Activated naive CD4-positive, alpha-beta T cell treated with anti-CD3 and anti-CD28 coated beads, Interleukin-2, amount 50 U/mL, for 24 hours (primary cell): ENCODE data around the gene ZC3H18.

Experiments
- H3K27ac Mint-ChIP-seq: one replicate; pipeline ENCODE4 v1.8.0; 2021; ENCODE audit warnings: mild to moderate bottlenecking, mixed read lengths
- H3K27me3 Mint-ChIP-seq: one replicate; pipeline ENCODE4 v1.8.0; 2021; ENCODE audit warnings: mixed read lengths
- H3K36me3 Mint-ChIP-seq: one replicate; pipeline ENCODE4 v1.8.0; 2021; ENCODE audit warnings: mixed read lengths
- H3K4me1 Mint-ChIP-seq: one replicate; pipeline ENCODE4 v1.8.0; 2021; ENCODE audit warnings: mixed read lengths
- H3K4me3 Mint-ChIP-seq: one replicate; pipeline ENCODE4 v1.8.0; 2021; ENCODE audit warnings: mild to moderate bottlenecking, mixed read lengths
- H3K9me3 Mint-ChIP-seq: one replicate; pipeline ENCODE4 v1.8.0; 2021; ENCODE audit warnings: mixed read lengths

ZC3H18 gene

DNA sequence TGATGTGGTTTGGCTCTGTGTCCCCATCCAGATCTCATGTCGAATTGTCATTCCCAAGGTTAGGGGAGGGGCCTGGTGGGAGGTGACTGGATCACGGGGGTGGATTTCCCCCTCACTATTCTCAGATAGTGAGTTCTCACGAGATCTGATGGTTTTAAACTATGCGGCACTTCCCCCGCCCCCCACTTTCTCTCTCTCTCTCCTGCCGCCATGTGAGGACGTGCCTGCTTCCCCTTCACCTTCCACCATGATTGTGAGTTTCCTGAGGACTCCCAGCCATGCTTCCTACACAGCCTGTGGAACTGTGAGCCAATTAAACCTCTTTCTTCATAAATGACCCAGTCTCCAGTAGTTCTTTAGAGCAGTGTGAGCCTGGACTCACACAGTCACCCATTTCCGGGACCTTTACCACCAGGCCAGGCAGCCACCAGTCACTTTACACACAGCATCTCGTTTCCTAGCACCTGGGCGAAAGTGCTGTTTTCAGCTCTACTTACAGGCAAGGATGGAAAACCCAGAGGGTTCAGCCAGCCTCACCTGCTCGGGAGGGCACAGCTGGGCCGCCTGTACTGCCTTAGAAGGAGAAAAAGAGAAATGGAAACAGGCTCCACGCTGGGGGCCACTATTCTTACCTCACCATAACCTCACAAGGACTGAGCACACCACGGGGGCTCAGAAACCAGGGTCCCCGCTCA is 13.8 kb upstream of the ZC3H18 start:
- peaks cover 4% of the 10 kb centered on the region for H3K4me1 Mint-ChIP-seq
- no peaks in the 10 kb centered on the region for H3K36me3 Mint-ChIP-seq
- H3K9me3 Mint-ChIP-seq, result no peaks in the 10 kb centered on the region
- peaks cover 2% of the 10 kb centered on the region for H3K27me3 Mint-ChIP-seq
- H3K4me3 Mint-ChIP-seq, result no peak overlapping the region
- no peak overlapping the region for H3K27ac Mint-ChIP-seq

DNA sequence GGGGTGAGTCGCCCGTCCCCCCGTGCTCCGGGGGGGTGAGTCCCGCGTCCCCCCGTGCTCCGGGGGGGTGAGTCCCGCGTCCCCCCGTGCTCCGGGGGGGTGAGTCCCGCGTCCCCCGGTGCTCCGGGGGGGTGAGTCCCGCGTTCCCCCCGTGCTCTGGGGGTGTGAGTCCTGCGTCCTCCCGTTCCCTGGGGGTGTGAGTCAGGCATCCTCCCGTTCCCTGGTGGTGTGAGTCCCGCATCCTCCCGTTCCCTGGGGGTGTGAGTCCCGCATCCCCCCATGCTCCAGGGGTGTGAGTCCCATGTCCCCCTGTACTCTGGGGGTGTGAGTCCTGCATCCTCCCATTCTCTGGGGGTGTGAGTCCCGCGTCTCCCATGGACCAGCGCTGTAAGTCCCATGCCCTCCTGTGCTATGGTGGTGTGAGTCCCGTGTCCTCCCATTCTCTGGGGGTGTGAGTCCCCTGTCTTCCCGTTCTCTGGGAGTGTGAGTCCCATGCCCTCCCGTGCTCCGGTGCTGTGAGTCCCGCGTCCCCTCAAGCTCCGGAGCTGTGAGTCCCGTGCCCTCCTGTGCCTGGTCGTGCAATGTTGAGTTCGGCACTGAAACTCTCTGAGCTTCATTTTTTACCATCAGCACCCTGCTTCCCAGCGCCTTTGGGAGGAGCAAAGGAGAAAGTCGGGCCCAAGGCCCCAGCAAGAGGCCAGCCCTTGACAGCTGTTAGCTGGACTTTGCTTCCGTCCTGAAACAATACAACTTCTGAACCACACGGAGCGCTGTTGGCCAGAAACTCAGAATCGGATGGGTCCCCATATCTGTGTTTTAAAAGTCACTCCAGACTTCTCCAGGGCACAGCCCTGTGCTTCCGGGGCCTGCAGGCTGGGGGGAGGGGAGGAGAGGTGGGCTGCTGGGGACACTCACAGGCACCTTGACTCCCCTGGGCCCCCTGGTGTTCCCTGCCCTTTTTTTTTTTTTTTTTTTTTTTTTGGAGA is 11.5 kb upstream of the ZC3H18 start:
- peaks cover 4% of the 10 kb centered on the region for H3K4me1 Mint-ChIP-seq
- H3K4me3 Mint-ChIP-seq, result no peak overlapping the region
- H3K9me3 Mint-ChIP-seq, result no peaks in the 10 kb centered on the region
- no peak overlapping the region for H3K27ac Mint-ChIP-seq
- H3K36me3 Mint-ChIP-seq, result no peaks in the 10 kb centered on the region
- H3K27me3 Mint-ChIP-seq, result peaks cover 2% of the 10 kb centered on the region

DNA sequence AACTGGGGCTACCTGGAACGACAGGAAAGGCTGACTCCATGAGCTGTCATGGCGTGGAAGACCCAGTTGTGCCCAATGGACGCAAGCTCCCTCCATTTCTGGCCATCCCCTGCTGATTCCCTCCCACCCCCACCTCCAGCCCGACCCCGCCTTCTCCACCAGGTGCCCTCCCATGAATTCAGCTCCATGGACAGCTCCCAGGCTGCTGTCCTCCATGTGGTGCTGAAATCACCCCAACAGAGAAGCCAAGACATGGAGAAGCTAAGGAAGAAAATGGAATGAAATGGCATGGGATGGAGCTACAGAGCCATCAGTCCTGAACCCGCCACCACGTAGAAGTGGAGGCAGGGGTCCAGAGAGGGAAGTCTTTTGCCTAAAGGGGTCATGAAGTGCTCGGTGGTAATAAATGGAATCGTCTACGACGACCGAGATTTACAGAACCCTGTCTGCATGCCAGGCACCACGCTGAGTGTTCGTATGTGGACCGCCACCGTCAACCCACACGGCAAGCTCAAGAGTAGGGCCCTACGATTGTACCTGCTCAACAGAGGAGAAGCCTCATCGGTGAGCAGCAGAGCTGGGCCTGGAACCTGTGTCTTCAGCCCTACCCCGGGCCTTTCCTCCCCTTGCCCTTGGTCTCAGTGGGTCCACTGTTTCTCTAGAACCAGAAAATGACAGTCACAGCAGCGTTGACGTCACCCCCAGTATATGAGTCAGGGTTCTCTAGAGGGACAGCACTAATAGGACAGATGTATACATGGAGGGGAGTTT is 9.3 kb upstream of the ZC3H18 start:
- peaks cover 2% of the 10 kb centered on the region for H3K27me3 Mint-ChIP-seq
- H3K4me3 Mint-ChIP-seq, result no peak overlapping the region
- no peaks in the 10 kb centered on the region for H3K9me3 Mint-ChIP-seq
- no peak overlapping the region for H3K27ac Mint-ChIP-seq
- H3K4me1 Mint-ChIP-seq, result peaks cover 4% of the 10 kb centered on the region
- no peaks in the 10 kb centered on the region for H3K36me3 Mint-ChIP-seq

DNA sequence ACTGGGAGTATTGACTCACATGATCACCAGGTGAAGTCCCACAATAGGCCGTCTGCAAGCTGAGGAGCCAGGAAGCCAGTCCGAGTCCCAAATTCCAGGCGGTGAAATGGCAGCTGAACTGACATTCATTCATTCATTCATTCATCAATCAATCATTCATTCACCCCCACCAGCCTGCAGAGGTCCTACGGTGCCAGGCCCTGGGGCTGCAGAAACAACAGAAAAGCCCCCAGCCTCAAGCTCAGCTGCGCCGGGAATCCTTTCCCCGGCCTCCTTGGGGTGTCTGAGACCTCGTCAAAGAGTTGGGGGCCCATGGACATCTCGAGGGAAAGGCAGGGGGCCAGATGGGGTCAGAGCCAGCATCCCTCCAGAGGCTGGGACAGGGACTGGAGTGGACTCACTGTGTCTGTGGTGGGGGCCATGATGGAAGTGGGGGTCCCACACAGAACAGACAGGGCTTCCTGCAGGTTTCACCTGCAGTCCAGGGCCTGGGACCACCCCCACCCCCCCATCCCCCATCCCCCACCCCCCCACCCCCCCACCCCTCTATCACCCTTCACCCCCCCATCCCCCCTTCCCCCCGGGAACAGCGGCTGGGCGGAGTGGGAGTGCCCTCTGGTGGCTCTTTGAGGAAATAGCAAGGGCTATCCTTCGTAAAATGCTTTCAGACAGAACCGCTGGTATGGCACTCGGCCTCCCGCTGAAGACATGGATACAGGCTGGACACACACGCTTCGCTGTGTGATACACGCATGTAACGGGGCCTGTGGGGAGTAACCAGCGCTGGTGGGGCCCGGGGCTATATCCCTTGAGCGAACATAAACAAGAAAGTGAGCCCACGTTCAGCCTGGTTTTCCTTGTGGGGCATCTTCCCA is 8.5 kb upstream of the ZC3H18 start:
- Mint-ChIP-seq H3K36me3 (no peaks in the 10 kb centered on the region), H3K4me3 (no peak overlapping the region), H3K27me3 (peaks cover 2% of the 10 kb centered on the region), H3K9me3 (no peaks in the 10 kb centered on the region), H3K27ac (no peak overlapping the region), H3K4me1 (peaks cover 8% of the 10 kb centered on the region)

DNA sequence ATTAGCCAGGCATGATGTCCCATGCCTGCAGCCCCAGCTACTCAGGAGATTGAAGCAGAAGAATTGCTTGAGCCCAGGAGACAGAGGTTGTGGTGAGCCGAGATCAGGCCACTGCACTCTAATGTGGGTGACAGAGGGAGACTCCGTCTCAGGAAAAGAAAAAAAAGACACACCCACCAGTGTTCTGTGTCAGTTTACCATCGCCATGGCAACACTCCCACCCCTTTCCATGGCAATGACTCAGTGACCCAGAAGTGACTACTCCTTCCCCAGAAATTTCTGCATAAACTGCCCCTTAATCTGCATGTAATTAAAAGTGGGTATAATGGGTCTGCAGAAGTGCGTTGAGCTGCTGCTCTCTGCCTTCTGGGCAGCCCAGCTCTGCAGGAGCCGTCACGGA is 4.0 kb upstream of the ZC3H18 start:
- Mint-ChIP-seq H3K27ac (no peak overlapping the region), H3K9me3 (no peaks in the 10 kb centered on the region), H3K4me1 (peaks cover 19% of the 10 kb centered on the region), H3K4me3 (no peak overlapping the region), H3K27me3 (no peaks in the 10 kb centered on the region), H3K36me3 (no peaks in the 10 kb centered on the region)

DNA sequence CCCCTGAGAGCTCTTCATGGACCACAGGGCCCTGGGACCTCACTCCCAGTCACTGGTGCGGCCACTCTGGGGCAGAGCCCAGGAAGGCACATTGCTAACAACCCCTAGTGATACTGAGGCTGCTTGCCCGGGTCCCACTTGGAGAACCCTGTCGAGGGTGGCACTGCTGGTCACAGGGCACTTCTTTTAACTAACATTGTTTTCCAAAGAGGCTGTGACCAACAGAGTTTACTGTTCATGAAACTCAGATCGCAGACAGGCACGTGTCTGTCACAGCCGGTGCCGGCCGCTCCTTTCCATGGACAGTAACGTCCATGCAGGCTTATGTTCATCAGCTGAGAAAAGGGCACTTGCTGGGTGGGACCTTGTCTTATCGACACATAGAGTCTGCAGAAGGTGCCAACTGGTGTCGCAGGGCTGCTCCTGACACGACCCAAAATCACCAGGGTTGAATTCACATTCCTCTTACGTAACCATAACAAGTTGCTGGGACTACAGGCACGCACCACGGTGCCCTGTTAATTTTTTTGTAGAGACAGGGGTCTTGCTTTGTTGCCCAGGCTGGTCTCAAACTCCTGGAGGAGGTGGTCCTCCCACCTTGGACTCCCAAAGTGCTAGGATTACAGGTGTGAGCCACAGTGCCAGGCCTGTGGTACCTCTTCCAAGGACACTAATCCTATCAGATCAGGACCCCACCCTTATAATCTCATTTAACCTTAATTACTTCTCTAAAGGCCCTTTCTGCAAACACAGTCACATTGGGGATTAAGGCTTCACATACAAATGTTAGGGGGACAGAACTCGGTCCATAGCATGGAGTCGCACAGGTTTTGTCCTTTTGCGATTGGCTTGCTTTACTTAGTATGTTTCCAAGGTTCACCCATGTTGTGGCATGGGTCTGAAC is 1.2 kb upstream of the ZC3H18 start:
- Mint-ChIP-seq H3K9me3 (no peaks in the 10 kb centered on the region), H3K4me3 (peak overlapping the region; percentile 88), H3K36me3 (no peaks in the 10 kb centered on the region), H3K27me3 (no peaks in the 10 kb centered on the region), H3K4me1 (peaks cover 42% of the 10 kb centered on the region), H3K27ac (peak overlapping the region; percentile 92)

DNA sequence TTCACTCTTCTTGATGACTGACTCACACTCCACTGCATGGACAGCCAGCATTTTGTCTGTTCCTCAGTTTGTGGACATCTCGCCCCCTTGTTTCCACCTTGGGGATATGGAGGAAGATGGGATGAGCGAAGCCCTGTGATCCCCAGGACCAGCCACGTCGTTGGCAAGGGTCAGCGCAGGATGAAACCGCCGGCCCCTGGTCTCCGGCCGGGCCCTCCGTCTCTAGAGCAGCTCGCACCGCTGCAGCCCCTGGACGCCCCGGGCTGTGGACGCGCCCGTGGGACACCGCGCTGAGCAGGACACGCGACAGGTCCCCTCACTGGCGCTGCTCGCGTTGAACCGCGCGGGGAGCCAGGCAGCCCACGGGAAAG is 604 bp upstream of the ZC3H18 start:
- peak overlapping the region; percentile 88 for H3K4me3 Mint-ChIP-seq
- H3K36me3 Mint-ChIP-seq, result no peaks in the 10 kb centered on the region
- H3K27ac Mint-ChIP-seq, result peak overlapping the region; percentile 92
- H3K27me3 Mint-ChIP-seq, result no peaks in the 10 kb centered on the region
- no peaks in the 10 kb centered on the region for H3K9me3 Mint-ChIP-seq
- peaks cover 42% of the 10 kb centered on the region for H3K4me1 Mint-ChIP-seq

DNA sequence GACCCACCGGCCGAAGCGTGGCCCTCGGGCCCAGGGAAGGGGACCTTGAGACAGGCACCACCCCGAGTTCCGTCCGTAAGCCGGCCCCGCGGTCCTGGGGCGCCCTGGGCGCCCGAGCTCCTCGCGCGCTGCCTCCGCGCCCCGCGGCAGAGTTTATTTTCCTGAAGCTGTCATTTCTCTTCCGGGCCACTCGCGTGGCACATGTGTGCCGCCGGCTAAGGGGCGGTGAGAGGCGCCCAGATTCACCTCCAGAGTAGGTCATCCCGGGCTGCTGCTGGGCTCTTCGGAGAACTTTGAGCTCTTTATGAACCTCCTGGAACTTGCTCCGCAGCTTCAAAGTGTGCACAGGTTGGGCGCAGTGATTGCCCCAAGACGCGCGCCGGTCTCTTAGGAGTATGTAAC is 489 bp downstream of the ZC3H18 start:
- H3K4me1 Mint-ChIP-seq, result peaks cover 42% of the 10 kb centered on the region
- H3K27ac Mint-ChIP-seq, result peak overlapping the region; percentile 80
- peak overlapping the region; percentile 90 for H3K4me3 Mint-ChIP-seq
- H3K36me3 Mint-ChIP-seq, result no peaks in the 10 kb centered on the region
- H3K27me3 Mint-ChIP-seq, result no peaks in the 10 kb centered on the region
- H3K9me3 Mint-ChIP-seq, result no peaks in the 10 kb centered on the region

DNA sequence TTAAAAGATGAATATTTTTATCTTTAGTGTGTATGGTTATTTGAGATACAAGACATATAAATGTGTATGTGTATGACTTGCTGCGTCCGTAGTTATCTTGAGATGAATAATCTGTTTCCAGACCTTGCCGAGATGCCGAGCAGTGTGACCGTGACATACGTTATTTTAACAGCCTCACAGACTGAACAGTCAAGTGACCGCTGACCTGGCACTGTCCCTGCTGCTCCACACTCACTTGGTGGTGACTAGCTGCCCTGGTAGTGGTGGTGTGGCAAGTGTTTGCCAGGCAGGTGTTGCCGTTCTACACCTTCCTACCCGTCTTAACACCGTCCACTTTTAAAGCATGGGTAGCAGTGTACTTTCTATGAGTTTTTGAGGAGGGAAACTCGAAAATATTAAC is 5.0 kb downstream of the ZC3H18 start:
- H3K36me3 Mint-ChIP-seq, result peaks cover 5% of the 10 kb centered on the region
- H3K27ac Mint-ChIP-seq, result no peak overlapping the region
- peaks cover 58% of the 10 kb centered on the region for H3K4me1 Mint-ChIP-seq
- no peaks in the 10 kb centered on the region for H3K27me3 Mint-ChIP-seq
- H3K4me3 Mint-ChIP-seq, result no peak overlapping the region
- no peaks in the 10 kb centered on the region for H3K9me3 Mint-ChIP-seq

DNA sequence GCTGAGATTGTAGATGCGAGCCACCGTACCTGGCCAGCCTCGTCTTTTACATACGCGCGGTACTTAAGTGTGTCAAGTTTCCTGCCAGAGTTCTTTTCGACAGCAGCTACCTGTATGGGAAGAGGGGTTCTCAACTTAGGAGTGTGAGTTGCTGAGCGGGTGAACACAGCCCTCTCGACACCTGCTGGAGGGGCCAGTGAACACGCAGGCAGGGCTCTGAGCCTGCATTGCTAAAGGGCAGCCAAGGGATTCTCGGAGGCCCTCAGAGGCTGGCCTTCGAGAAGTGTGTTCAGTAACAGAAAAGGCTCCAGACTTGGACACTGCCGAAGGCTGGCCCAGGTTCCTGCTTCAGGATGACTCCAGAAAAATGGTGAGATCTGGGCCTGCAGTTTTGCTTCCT is 6.1 kb downstream of the ZC3H18 start:
- Mint-ChIP-seq H3K4me3 (no peak overlapping the region), H3K36me3 (peaks cover 5% of the 10 kb centered on the region), H3K4me1 (peaks cover 61% of the 10 kb centered on the region), H3K9me3 (no peaks in the 10 kb centered on the region), H3K27ac (no peak overlapping the region), H3K27me3 (no peaks in the 10 kb centered on the region)

DNA sequence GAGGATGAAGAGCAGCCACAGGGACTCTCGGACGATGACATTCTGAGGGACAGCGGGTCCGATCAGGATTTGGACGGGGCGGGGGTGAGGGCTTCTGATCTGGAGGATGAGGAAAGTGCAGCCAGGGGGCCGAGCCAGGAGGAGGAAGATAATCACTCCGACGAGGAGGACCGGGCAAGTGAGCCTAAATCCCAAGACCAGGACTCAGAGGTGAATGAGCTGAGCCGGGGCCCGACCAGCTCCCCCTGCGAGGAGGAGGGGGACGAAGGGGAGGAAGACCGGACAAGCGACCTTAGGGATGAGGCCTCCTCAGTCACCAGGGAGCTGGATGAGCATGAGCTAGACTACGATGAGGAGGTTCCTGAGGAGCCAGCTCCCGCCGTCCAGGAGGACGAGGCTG is 7.0 kb downstream of the ZC3H18 start:
- Mint-ChIP-seq H3K36me3 (peaks cover 5% of the 10 kb centered on the region), H3K27me3 (no peaks in the 10 kb centered on the region), H3K4me3 (no peak overlapping the region), H3K4me1 (peaks cover 57% of the 10 kb centered on the region), H3K27ac (no peak overlapping the region), H3K9me3 (no peaks in the 10 kb centered on the region)

DNA sequence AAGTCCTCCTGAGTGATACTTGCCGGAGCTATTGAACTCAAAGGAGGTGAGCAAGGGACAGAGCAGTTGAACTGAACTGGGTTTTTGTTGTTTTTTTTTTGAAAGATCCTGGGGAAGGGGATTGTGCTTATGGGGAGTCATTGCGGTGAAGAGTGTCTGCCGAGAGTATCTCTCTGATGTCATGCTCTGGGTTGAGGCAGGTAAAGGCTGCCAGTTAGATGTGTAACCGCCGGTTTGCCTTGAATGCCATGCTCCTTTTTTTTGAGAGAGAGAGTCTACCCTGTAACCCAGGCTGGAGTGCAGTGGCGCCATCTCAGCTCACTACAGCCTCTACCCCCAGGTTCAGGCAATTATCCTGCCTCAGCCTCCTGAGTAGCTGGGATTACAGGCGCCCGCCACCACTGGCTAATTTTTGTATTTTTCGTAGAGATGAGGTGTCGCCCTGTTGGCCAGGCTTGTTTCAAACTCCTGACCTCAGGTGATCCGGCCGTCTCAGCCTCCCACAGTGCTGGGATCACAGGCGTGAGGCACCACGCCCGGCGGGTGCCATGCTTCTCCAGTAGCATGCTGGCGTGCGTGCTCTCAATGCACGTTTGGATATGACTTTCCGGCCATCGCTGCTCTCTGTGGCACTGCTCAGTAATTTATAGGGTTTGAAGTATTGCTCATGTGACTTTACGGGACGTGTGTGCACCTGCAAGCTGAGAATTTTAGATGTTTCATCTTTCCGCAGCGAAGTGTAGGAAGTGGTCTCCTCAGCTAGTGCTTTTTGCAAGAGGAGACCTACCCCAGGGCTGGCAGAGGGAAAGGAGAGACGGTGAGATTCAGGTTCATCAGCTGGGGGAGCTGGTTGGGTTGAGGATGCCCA is 8.5 kb downstream of the ZC3H18 start:
- Mint-ChIP-seq H3K36me3 (peaks cover 5% of the 10 kb centered on the region), H3K4me3 (peak overlapping the region; percentile 30), H3K9me3 (no peaks in the 10 kb centered on the region), H3K4me1 (peaks cover 43% of the 10 kb centered on the region), H3K27ac (peak overlapping the region; percentile 85), H3K27me3 (no peaks in the 10 kb centered on the region)

DNA sequence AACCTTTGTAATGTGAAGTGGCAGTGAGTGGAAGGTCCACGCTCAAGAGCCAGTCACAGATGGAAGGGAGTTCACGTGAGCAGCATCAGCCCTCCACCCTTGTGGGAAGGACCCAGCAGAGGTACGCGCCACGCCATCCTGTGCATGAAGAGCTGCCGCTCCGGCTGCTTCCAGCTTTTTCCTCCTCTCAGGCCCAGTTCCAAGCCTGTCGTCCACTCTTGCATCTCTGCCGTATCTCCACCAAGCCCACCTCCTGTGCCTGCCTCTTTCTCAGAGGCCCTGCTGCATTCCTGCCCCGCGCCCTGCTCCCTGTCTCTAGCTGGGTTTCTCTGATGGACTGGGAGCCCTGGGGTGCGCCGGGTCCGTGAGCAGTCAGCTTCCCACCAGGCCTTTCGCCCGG is 10.2 kb downstream of the ZC3H18 start:
- H3K36me3 Mint-ChIP-seq, result peaks cover 7% of the 10 kb centered on the region

More for the DNA sequence above, 10.2 kb downstream of the ZC3H18 start:
- Mint-ChIP-seq H3K27me3 (no peaks in the 10 kb centered on the region), H3K27ac (no peak overlapping the region), H3K4me3 (no peak overlapping the region), H3K4me1 (peaks cover 47% of the 10 kb centered on the region), H3K9me3 (no peaks in the 10 kb centered on the region)
